ENCODE measurements around the gene HMGN1. TPM values are rescaled to one million over a fixed set of nuclear protein-coding genes. Genes with fewer than 3 reads are reported as not detected.

Gene HMGN1
- total and polyA plus RNA-seq, 8 donors: 60.1 to 140 (median 98.1) TPM

DNA sequence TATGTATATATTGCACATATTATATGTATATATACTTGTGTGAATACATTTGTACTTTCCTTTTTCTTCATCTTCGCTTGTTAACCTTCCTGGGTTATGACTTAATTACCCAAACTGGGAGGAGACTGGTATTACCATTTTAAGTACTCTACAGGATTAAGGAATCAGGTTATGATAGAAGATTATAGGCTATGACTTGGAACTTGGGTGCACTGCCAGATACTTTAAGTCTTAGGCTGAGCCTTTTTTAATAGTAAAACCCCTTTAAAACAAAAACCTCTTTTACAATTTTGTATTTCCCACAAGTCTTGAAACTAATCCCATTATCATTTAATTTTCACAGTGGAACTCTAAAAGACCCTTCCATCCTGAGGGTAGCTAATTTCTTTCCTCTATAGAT is 41.4 kb downstream of the HMGN1 start:
- FAIRE-seq (no peak), ATAC-seq (no peak), DNase-seq (no peak)
- no peak overlapping the region for H3K4me3 ChIP-seq
- H3K4me1 ChIP-seq: peaks cover 0 to 17% (median 8%) of the 10 kb centered on the region in 3 donors
- H3K9me3 ChIP-seq: no peaks in the 10 kb centered on the region
- intact Hi-C loops (cut with DNase I): no loop called here
- H3K27me3 ChIP-seq: no peaks in the 10 kb centered on the region
- no peak overlapping the region for H3K27ac ChIP-seq
- peaks cover 0 to 14% (median 8%) of the 10 kb centered on the region in 3 donors for H3K36me3 ChIP-seq
- WGBS, 2 donors: 93 to 97% methylated on average over 1 of the region's 1 CpG
- TF ChIP-seq, protein P1, sequence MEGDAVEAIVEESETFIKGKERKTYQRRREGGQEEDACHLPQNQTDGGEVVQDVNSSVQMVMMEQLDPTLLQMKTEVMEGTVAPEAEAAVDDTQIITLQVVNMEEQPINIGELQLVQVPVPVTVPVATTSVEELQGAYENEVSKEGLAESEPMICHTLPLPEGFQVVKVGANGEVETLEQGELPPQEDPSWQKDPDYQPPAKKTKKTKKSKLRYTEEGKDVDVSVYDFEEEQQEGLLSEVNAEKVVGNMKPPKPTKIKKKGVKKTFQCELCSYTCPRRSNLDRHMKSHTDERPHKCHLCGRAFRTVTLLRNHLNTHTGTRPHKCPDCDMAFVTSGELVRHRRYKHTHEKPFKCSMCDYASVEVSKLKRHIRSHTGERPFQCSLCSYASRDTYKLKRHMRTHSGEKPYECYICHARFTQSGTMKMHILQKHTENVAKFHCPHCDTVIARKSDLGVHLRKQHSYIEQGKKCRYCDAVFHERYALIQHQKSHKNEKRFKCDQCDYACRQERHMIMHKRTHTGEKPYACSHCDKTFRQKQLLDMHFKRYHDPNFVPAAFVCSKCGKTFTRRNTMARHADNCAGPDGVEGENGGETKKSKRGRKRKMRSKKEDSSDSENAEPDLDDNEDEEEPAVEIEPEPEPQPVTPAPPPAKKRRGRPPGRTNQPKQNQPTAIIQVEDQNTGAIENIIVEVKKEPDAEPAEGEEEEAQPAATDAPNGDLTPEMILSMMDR (IDR thresholded peaks at IDR 0.05): no peak

DNA sequence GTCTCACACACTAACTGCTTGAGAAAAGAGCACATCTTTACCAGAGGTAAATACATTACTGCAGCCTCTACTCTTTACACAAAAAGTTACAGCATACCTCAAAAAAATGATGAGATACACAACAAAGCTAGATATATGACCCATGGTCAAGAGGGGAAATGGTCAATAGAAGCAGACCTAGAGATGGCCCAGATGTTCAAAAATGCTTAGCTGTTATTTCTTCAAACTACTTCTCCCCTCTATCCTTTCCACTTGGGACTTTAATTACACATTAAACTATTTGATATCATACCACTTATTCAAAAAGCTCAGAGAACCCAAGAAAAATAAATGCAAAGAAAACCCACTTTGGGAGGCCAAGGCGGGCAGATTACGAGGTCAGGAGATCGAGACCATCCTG is 48.3 kb downstream of the HMGN1 start:
- ATAC-seq: no peak
- Histone ChIP-seq H3K4me1 (no peaks in the 10 kb centered on the region), H3K4me3 (no peak overlapping the region), H3K36me3 (peaks cover 0 to 19% (median 3%) of the 10 kb centered on the region in 3 donors), H3K9me3 (no peaks in the 10 kb centered on the region), H3K27me3 (no peaks in the 10 kb centered on the region), H3K27ac (no peak overlapping the region)
- no peak for FAIRE-seq
- DNase-seq: no peak
- TF ChIP-seq, protein P1 (IDR thresholded peaks at IDR 0.05): no peak
- intact Hi-C loops (cut with DNase I): no loop called here
- 97 to 100% methylated on average over 3 of the region's 3 CpGs for WGBS, 2 donors

DNA sequence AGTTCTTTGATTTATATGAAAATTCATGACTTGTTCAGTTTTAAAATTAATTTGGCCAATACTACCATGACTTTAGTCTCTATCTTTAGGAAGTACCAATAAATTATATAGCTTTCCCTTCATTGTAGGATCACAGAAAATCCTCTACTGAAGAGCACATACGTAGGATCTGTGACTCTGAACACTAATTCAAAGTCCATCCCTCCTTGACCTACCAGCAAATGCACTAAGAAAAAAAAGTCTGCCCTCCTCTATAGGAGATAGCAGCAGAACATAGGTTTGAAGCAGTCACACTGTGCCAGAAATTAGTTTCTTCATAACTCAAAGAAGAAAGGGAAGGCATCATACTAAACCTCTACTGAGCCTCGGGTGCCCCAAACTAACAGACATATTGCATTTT is 52.0 kb downstream of the HMGN1 start:
- ATAC-seq: no peak
- TF ChIP-seq, protein P1 (IDR thresholded peaks at IDR 0.05): no peak
- no peak for DNase-seq
- Histone ChIP-seq H3K4me1 (no peaks in the 10 kb centered on the region), H3K27me3 (no peaks in the 10 kb centered on the region), H3K27ac (no peak overlapping the region), H3K9me3 (no peaks in the 10 kb centered on the region), H3K36me3 (peaks cover 0 to 36% (median 11%) of the 10 kb centered on the region in 3 donors), H3K4me3 (no peak overlapping the region)
- no peak for FAIRE-seq
- intact Hi-C loops (cut with DNase I): no loop called here
- 86 to 89% methylated on average over 2 of the region's 2 CpGs for WGBS, 2 donors

Other genes starting within 250 kb of the HMGN1 start
- 10 to 100 TPM; 12.4 to 21.6 (median 16.6) TPM for gene PSMG1, start 165.6 kb downstream of the HMGN1 start, total RNA-seq
- gene PSMG1, start 165.6 kb downstream of the HMGN1 start, polyA plus RNA-seq: 10 to 100 TPM; 19.3 to 35.0 TPM
- gene BRWD1, start 35.5 kb downstream of the HMGN1 start, total RNA-seq: 10 to 100 TPM; 19.6 to 31.7 (median 22.8) TPM
- gene BRWD1, start 35.5 kb downstream of the HMGN1 start, polyA plus RNA-seq: 10 to 100 TPM in 1 of 2 donors, 1 to 10 TPM in 1; 7.4 to 12.4 TPM
- 1 to 10 TPM; 1.1 to 1.8 (median 1.3) TPM for gene LCA5L, start 96.7 kb upstream of the HMGN1 start, total RNA-seq
- gene LCA5L, start 96.7 kb upstream of the HMGN1 start, polyA plus RNA-seq: 1 to 10 TPM in 1 of 2 donors, under 1 TPM in 1; 0.72 to 1.7 TPM
- gene SH3BGR, start 102.9 kb upstream of the HMGN1 start, total RNA-seq: 1 to 10 TPM; 1.4 to 4.5 (median 3.5) TPM
- gene SH3BGR, start 102.9 kb upstream of the HMGN1 start, polyA plus RNA-seq: 1 to 10 TPM; 6.8 to 7.3 TPM